Activated naive CD8-positive, alpha-beta T cell treated with anti-CD3 and anti-CD28 coated beads for 36 hours (primary cell): Measurements from ENCODE around the gene ARL1. TPM values are rescaled to one million over a fixed set of nuclear protein-coding genes. Genes with fewer than 3 reads are reported as not detected.

Experiments used
- DNase-seq: peaks from one replicate; pipeline ENCODE4 v3.0.0; 2021
- H3K27ac Mint-ChIP-seq: one replicate; pipeline ENCODE4 v1.8.0; 2022; ENCODE audit warnings: mild to moderate bottlenecking, moderate library complexity, mixed read lengths
- H3K27me3 Mint-ChIP-seq: one replicate; pipeline ENCODE4 v1.8.0; 2022; ENCODE audit warnings: mild to moderate bottlenecking, mixed read lengths
- H3K36me3 Mint-ChIP-seq: one replicate; pipeline ENCODE4 v1.8.0; 2021; ENCODE audit warnings: mild to moderate bottlenecking, mixed read lengths
- H3K4me1 Mint-ChIP-seq: one replicate; pipeline ENCODE4 v1.8.0; 2021; ENCODE audit warnings: mixed read lengths
- H3K4me3 Mint-ChIP-seq: one replicate; pipeline ENCODE4 v1.8.0; 2022; ENCODE audit warnings: mild to moderate bottlenecking, moderate library complexity, mixed read lengths
- H3K9me3 Mint-ChIP-seq: one replicate; pipeline ENCODE4 v1.8.0; 2022; ENCODE audit warnings: mixed read lengths
- total RNA-seq, 2 experiments: library from RNA; stranded (reverse); gene quantifications; one replicate each; pipeline ENCODE4 v1.2.3, GENCODE V29; 2021

The ARL1 gene
- total RNA-seq, 2 experiments from 2014 or later: 66.2 to 78.0 TPM

DNA sequence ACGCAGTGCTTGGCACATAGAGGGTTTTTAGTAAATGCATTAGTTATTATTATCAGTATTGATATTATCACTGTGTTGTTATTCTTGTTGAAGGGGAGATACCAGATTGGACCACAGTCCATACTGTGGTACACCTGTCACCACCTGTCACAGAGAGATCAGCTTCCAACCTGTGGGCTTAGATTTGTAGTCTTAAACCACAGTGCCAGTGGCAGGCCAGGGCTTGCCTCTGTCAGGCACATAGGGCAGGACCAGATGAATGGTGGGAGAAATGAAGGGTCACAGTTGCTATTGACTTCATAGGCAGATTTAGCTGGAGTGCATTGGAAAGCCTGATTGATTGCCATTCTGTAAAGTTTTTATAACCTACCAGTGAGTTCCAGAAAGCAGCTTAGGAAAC is 35.1 kb downstream of the ARL1 start:
- Mint-ChIP-seq H3K9me3 (no peaks in the 10 kb centered on the region), H3K27me3 (no peaks in the 10 kb centered on the region), H3K27ac (no peak overlapping the region), H3K36me3 (peaks cover 33% of the 10 kb centered on the region), H3K4me1 (no peaks in the 10 kb centered on the region), H3K4me3 (no peak overlapping the region)
- DNase-seq: no peak

DNA sequence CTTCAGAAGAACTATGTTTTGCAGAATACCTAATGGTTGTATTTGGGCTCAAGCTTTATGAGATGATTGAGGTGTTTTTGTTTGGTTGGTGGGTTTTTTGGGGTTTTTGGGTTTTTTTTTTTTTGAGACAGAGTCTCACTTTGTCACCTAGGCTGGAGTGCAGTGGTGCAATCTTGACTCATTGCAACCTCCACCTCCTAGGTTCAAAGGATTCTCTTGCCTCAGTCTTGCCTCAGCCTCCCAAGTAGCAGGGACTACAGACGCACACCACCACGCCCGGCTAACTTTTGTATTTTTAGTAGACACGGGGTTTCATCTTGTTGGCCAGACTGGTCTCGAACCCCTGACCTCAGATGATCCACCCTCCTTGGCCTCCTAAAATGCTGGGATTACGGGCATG is 39.6 kb downstream of the ARL1 start:
- H3K4me1 Mint-ChIP-seq: no peaks in the 10 kb centered on the region
- no peak for DNase-seq
- H3K36me3 Mint-ChIP-seq: peaks cover 29% of the 10 kb centered on the region
- H3K9me3 Mint-ChIP-seq: no peaks in the 10 kb centered on the region
- H3K27me3 Mint-ChIP-seq: no peaks in the 10 kb centered on the region
- no peak overlapping the region for H3K4me3 Mint-ChIP-seq
- no peak overlapping the region for H3K27ac Mint-ChIP-seq

DNA sequence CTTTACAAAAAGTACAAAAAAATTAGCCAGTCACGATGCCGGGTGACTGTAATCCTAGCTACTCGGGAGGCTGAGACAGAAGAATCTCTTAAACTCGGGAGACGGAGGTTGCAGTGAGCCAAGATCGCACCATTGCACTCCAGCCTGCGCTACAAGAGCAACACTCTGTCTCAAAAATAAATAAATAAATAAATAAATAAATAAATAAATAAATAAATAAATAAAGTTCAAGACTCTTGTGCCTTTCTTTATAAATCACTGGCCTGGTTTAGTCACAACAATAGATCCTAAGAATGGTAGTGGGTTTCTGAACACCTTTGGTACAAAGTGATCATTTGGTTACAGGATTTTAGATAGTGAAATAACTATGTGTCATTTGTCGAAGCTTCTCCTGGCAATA is 46.1 kb downstream of the ARL1 start:
- no peaks in the 10 kb centered on the region for H3K27me3 Mint-ChIP-seq
- no peak overlapping the region for H3K27ac Mint-ChIP-seq
- DNase-seq: no peak
- peaks cover 38% of the 10 kb centered on the region for H3K36me3 Mint-ChIP-seq
- H3K4me1 Mint-ChIP-seq: no peaks in the 10 kb centered on the region
- no peaks in the 10 kb centered on the region for H3K9me3 Mint-ChIP-seq
- no peak overlapping the region for H3K4me3 Mint-ChIP-seq

DNA sequence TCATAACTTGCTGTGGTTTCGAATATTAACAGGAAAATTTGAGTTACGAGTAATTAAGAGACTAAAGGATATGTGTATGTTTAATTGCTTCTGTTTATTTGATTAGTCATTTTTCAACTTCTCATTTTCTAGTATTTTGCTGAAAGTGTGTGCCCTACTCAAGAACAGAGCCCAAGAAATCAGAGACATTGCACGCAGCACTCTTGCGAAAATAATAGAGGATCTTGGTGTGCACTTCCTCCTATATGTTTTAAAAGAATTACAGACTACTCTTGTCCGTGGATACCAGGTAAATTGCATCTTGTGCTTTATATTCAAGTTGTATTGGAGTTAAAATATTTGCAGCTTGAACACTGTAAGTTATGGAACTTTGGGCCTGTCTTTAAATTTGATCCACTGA is 50.8 kb downstream of the ARL1 start:
- Mint-ChIP-seq H3K27me3 (no peaks in the 10 kb centered on the region), H3K9me3 (no peaks in the 10 kb centered on the region), H3K27ac (no peak overlapping the region), H3K36me3 (peaks cover 42% of the 10 kb centered on the region), H3K4me3 (no peak overlapping the region), H3K4me1 (no peaks in the 10 kb centered on the region)
- DNase-seq: no peak

DNA sequence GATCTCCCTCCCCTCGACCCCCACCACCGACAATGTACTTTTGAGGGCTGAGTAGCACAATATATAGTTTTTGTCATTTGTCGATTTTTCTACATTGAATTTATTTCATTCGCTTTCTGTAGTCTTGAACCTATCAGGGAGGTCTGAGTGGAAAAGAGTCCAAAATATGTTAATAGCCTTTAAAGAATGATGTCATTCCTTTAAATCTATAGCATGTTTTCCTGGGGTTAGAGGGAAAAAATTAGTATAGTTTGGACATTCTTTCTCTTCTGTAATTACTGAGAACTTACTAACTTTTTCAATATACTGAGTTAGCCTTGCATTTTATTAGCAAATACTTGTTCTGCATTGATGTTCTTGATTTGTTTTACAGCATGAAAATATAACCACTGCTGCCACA is 55.9 kb downstream of the ARL1 start:
- Mint-ChIP-seq H3K27me3 (no peaks in the 10 kb centered on the region), H3K4me3 (no peak overlapping the region), H3K9me3 (peaks cover 4% of the 10 kb centered on the region), H3K27ac (no peak overlapping the region), H3K36me3 (peaks cover 56% of the 10 kb centered on the region), H3K4me1 (no peaks in the 10 kb centered on the region)
- no peak for DNase-seq

DNA sequence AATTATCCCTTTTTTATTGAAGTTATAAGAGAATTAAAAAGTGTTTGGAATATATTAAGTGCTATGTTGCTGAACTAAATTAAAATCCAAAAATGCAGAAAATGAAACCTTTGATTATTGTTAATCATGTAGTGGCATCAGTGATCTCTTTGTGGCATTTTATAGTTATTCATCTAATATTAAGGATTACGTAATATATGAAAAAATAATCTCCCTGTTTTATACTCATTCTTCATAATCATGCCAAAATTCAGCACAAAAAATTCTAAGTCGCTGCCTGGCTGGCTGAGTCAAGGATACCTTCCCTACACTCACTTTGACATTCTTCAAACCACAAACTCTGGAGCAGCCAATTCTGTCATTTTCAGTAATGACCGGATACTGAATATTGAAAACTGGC is 63.7 kb downstream of the ARL1 start:
- no peak for DNase-seq
- Mint-ChIP-seq H3K9me3 (peaks cover 4% of the 10 kb centered on the region), H3K27me3 (no peaks in the 10 kb centered on the region), H3K27ac (no peak overlapping the region), H3K4me1 (no peaks in the 10 kb centered on the region), H3K4me3 (no peak overlapping the region), H3K36me3 (peaks cover 49% of the 10 kb centered on the region)

Other genes starting within 250 kb of the ARL1 start
- gene SLC5A8, start 197.5 kb downstream of the ARL1 start, total RNA-seq: not detected
- gene UTP20, start 127.7 kb downstream of the ARL1 start, total RNA-seq: 10 to 100 TPM; 50.7 to 51.0 TPM
- not detected for gene SPIC, start 67.6 kb upstream of the ARL1 start, total RNA-seq
- gene MYBPC1, start 187.2 kb upstream of the ARL1 start, total RNA-seq: not detected